H9 (cell line): ENCODE data around the gene LMBR1. TPM values are rescaled to one million over a fixed set of nuclear protein-coding genes. Genes with fewer than 3 reads are reported as not detected.

ENCODE experiments used
- DNase-seq: peaks from one replicate; pipeline ENCODE4 v3.0.0-alpha.2; 2017
- H2AFZ ChIP-seq: one replicate; pipeline ENCODE4 v1.6.1; 2013; ENCODE audit warnings: mild to moderate bottlenecking, low read length, control low read depth, moderate library complexity
- H2AK5ac ChIP-seq: 2 replicates; pipeline ENCODE4 v1.6.1; 2013; ENCODE audit warnings: low read length, control low read depth, mixed read lengths; ENCODE audit not compliant: insufficient read length
- H2BK120ac ChIP-seq: one replicate; pipeline ENCODE4 v1.6.1; 2013; ENCODE audit warnings: low read depth, mild to moderate bottlenecking, low read length, control low read depth, inconsistent platforms; ENCODE audit not compliant: poor library complexity, severe bottlenecking
- H2BK12ac ChIP-seq: 2 replicates; pipeline ENCODE4 v1.6.1; 2013; ENCODE audit warnings: low read length, control low read depth, mixed read lengths, low read depth; ENCODE audit not compliant: insufficient read length
- H2BK15ac ChIP-seq: 2 replicates; pipeline ENCODE4 v1.6.1; 2013; ENCODE audit warnings: low read depth, low read length, control low read depth
- H2BK20ac ChIP-seq: one replicate; pipeline ENCODE4 v1.6.1; 2013; ENCODE audit warnings: low read depth, mild to moderate bottlenecking, low read length, control low read depth, inconsistent platforms; ENCODE audit not compliant: poor library complexity, severe bottlenecking
- H2BK5ac ChIP-seq: 2 replicates; pipeline ENCODE4 v1.6.1; 2013; ENCODE audit warnings: low read length, control low read depth, mixed read lengths; ENCODE audit not compliant: insufficient read length
- H3K14ac ChIP-seq: 2 replicates; pipeline ENCODE4 v1.6.1; 2013; ENCODE audit warnings: low read length, control low read depth; ENCODE audit not compliant: insufficient read depth
- H3K18ac ChIP-seq: 2 replicates; pipeline ENCODE4 v1.6.1; 2013; ENCODE audit warnings: low read depth, mild to moderate bottlenecking, mixed read lengths, low read length, control low read depth; ENCODE audit not compliant: insufficient read length
- H3K23ac ChIP-seq: 2 replicates; pipeline ENCODE4 v1.6.1; 2013; ENCODE audit warnings: low read length, control low read depth, mixed read lengths, low read depth; ENCODE audit not compliant: insufficient read length
- H3K23me2 ChIP-seq: 2 replicates; pipeline ENCODE4 v1.6.1; 2013; ENCODE audit warnings: low read depth, mild to moderate bottlenecking, mixed read lengths, low read length, control low read depth; ENCODE audit not compliant: insufficient read length, poor library complexity, severe bottlenecking
- H3K27ac ChIP-seq: 2 replicates; pipeline ENCODE4 v1.5.1; 2013; ENCODE audit warnings: low read length, control low read depth, mixed read lengths, low read depth; ENCODE audit not compliant: insufficient read length
- H3K27me3 ChIP-seq: 2 replicates; pipeline ENCODE4 v1.6.1; 2013; ENCODE audit warnings: low read length, control low read depth, inconsistent platforms; ENCODE audit not compliant: insufficient read depth
- H3K4ac ChIP-seq: 2 replicates; pipeline ENCODE4 v1.6.1; 2013; ENCODE audit warnings: low read depth, mild to moderate bottlenecking, control low read depth, inconsistent platforms, low read length, moderate library complexity
- H3K4me1 ChIP-seq: 2 replicates; pipeline ENCODE4 v1.6.1; 2013; ENCODE audit warnings: low read length, control low read depth, inconsistent platforms; ENCODE audit not compliant: insufficient read depth
- H3K4me2 ChIP-seq: 2 replicates; pipeline ENCODE4 v1.6.1; 2013; ENCODE audit warnings: low read length, control low read depth, mixed read lengths; ENCODE audit not compliant: insufficient read length, insufficient read depth
- H3K56ac ChIP-seq: 2 replicates; pipeline ENCODE4 v1.6.1; 2013; ENCODE audit warnings: low read depth, mild to moderate bottlenecking, mixed read lengths, low read length, control low read depth; ENCODE audit not compliant: insufficient read length
- H3K79me1 ChIP-seq: 2 replicates; pipeline ENCODE4 v1.6.1; 2013; ENCODE audit warnings: low read depth, mild to moderate bottlenecking, moderate library complexity, low read length, control low read depth, inconsistent platforms; ENCODE audit not compliant: insufficient read depth, poor library complexity, severe bottlenecking
- H3K79me2 ChIP-seq: 2 replicates; pipeline ENCODE4 v1.6.1; 2013; ENCODE audit warnings: low read length, control low read depth, inconsistent platforms; ENCODE audit not compliant: insufficient read depth
- H3K9ac ChIP-seq: 2 replicates; pipeline ENCODE4 v1.6.1; 2013; ENCODE audit warnings: low read length, control low read depth, mixed read lengths; ENCODE audit not compliant: insufficient read length; ENCODE audit errors: extremely low read depth
- H3K9me3 ChIP-seq: one replicate; pipeline ENCODE4 v1.6.1; 2013; ENCODE audit warnings: low read depth, low read length, inconsistent platforms; ENCODE audit not compliant: control insufficient read depth
- H3T11ph ChIP-seq: one replicate; pipeline ENCODE4 v1.6.1; 2013; ENCODE audit warnings: mild to moderate bottlenecking, low read length, control low read depth, inconsistent platforms
- H4K20me1 ChIP-seq: one replicate; pipeline ENCODE4 v1.6.1; 2013; ENCODE audit not compliant: control insufficient read depth, insufficient read length, insufficient read depth
- H4K5ac ChIP-seq: 2 replicates; pipeline ENCODE4 v1.6.1; 2013; ENCODE audit warnings: low read depth, mild to moderate bottlenecking, mixed read lengths, low read length, control low read depth; ENCODE audit not compliant: insufficient read length
- H4K8ac ChIP-seq: replicated peaks from 2 replicates; pipeline ENCODE4 v1.6.1; 2013; ENCODE audit warnings: low read length, control low read depth, mixed read lengths, low read depth; ENCODE audit not compliant: insufficient read length
- H4K91ac ChIP-seq: 2 replicates; pipeline ENCODE4 v1.6.1; 2013; ENCODE audit warnings: low read depth, mild to moderate bottlenecking, moderate library complexity, mixed read lengths, low read length, control low read depth; ENCODE audit not compliant: insufficient read length
- H3K27ac Mint-ChIP-seq, 3 experiments: 2 replicates in 2 of 3; 3 replicates in 1 of 3; pipeline ENCODE4 v1.8.0; 2020 to 2021; ENCODE audit warnings: mixed read lengths in 3 of 3, mild to moderate bottlenecking in 1 of 3, moderate library complexity in 1 of 3
- H3K27me3 Mint-ChIP-seq: 2 replicates; pipeline ENCODE4 v1.8.0; 2021; ENCODE audit warnings: low read depth, mild to moderate bottlenecking, moderate library complexity, mixed read lengths
- H3K36me3 Mint-ChIP-seq, 3 experiments: 2 replicates in 2 of 3; 3 replicates in 1 of 3; pipeline ENCODE4 v1.8.0; 2020 to 2021; ENCODE audit warnings: low read depth in 3 of 3, mixed read lengths in 3 of 3; ENCODE audit not compliant: insufficient read depth in 1 of 3
- H3K4me1 Mint-ChIP-seq, 2 experiments: 2 replicates each; pipeline ENCODE4 v1.8.0; 2020; ENCODE audit warnings: mixed read lengths in 2 of 2
- H3K4me3 Mint-ChIP-seq, 2 experiments: 2 replicates in 1 of 2; 3 replicates in 1 of 2; pipeline ENCODE4 v1.8.0; 2020 to 2021; ENCODE audit warnings: mild to moderate bottlenecking in 2 of 2, mixed read lengths in 2 of 2, moderate library complexity in 1 of 2
- H3K9me3 Mint-ChIP-seq, 2 experiments: 2 replicates in 1 of 2; 3 replicates in 1 of 2; pipeline ENCODE4 v1.8.0; 2020; ENCODE audit warnings: mild to moderate bottlenecking in 2 of 2, mixed read lengths in 2 of 2, moderate library complexity in 1 of 2
- CTCF ChIP-seq: fragments of 200-600 bp; sonication (generic); conservative IDR thresholded peaks from 3 replicates; pipeline ENCODE4 v1.8.0; 2021; ENCODE audit warnings: antibody characterized with exemption, mild to moderate bottlenecking
- WGBS: extraction: QIAGEN DNeasy Blood & Tissue Kit; methylation state at CpG from one replicate; pipeline ENCODE4 v1.1.7; 2013; ENCODE audit warnings: missing lambda C conversion rate, low lambda C conversion rate, mixed read lengths; ENCODE audit not compliant: insufficient read length; ENCODE audit errors: extremely low coverage; 5-methylcytosine and 5-hydroxymethylcytosine counted together
- total RNA-seq: library from RNA; stranded (reverse); gene quantifications from 2 replicates; pipeline ENCODE4 v1.2.1, GENCODE V29; 2021

LMBR1 gene
- total RNA-seq, 1 experiment from 2014 or later, result 62.3 TPM

GRCh38 chr7:156753229-156753560, 139.8 kb downstream of the LMBR1 start:
- Histone ChIP-seq H4K5ac (no peak overlapping the region), H3K9ac (no peak overlapping the region), H3K79me2 (no peaks in the 10 kb centered on the region), H2AK5ac (no peak overlapping the region), H3K9me3 (no peaks in the 10 kb centered on the region), H4K20me1 (no peaks in the 10 kb centered on the region), H3K27me3 (no peaks in the 10 kb centered on the region), H3K56ac (no peak overlapping the region), H2BK120ac (no peak overlapping the region), H3K18ac (no peak overlapping the region), H3K14ac (no peak overlapping the region), H2BK12ac (no peak overlapping the region), H3K4ac (no peak overlapping the region), H3K23ac (no peak overlapping the region), H3K4me2 (no peak overlapping the region), H2BK5ac (no peak overlapping the region), H3K27ac (no peak overlapping the region), H3K4me1 (peaks cover under 1% of the 10 kb centered on the region; the same call in 1 of the 2 replicates), H3T11ph (no peak overlapping the region), H4K91ac (no peak overlapping the region), H2BK20ac (no peak overlapping the region), H3K79me1 (peaks cover 3% of the 10 kb centered on the region), H2AFZ (no peak overlapping the region), H4K8ac (no peak overlapping the region), H2BK15ac (no peak overlapping the region), H3K23me2 (no peaks in the 10 kb centered on the region)
- Mint-ChIP-seq H3K27me3 (no peaks in the 10 kb centered on the region), H3K4me3 (no peak overlapping the region), H3K4me1 (peaks cover 5 to 6% of the 10 kb centered on the region in 2 experiments; a peak in 3 of 4 replicates), H3K36me3 (peaks cover 0 to 5% (median 4%) of the 10 kb centered on the region in 3 experiments; a peak in 2 of 7 replicates), H3K9me3 (no peaks in the 10 kb centered on the region), H3K27ac (no peak overlapping the region)
- WGBS, result no CpG with 5 or more reads among the region's 4 CpGs
- DNase-seq, result no peak
- no peak for TF ChIP-seq CTCF
